H1 (cell line): ENCODE data around the gene HK1. TPM values are rescaled to one million over a fixed set of nuclear protein-coding genes. Genes with fewer than 3 reads are reported as not detected.

Source experiments
- CTCF ChIA-PET: fragments of 300-600 bp; sonication (Branson Sonifier 250); formaldehyde crosslinking; loops from one replicate; lab custom pipeline; 2021; ENCODE audit not compliant: partially characterized antibody; lab: Charles Lee
- POLR2A ChIA-PET: fragments of 300-600 bp; sonication (Branson Sonifier 250); formaldehyde crosslinking; loops from one replicate; lab custom pipeline; 2021; ENCODE audit warnings: inconsistent platforms; ENCODE audit not compliant: partially characterized antibody; lab: Charles Lee
- DNase-seq, 2 experiments: peaks; one replicate each; pipeline versions ENCODE4 v3.0.0 to v3.0.0-alpha.2; 2010 to 2022; ENCODE audit warnings: low spot score in 2 of 2, low read depth in 1 of 2, mixed read lengths in 1 of 2
- FAIRE-seq: peaks from 2 replicates; lab custom pipeline; 2011; peaks lifted over from hg19 to GRCh38; lab: Jason Lieb, UNC
- H2AFZ ChIP-seq: 2 replicates; pipeline ENCODE4 v1.8.1; 2012; ENCODE audit warnings: low read length, inconsistent platforms
- H2AK5ac ChIP-seq: 2 replicates; pipeline ENCODE4 v1.6.1; 2013; ENCODE audit warnings: low read depth, low read length
- H2BK120ac ChIP-seq: replicated peaks from 2 replicates; pipeline ENCODE3; 2013; ENCODE audit warnings: low read depth, low read length, inconsistent platforms
- H2BK12ac ChIP-seq: 2 replicates; pipeline ENCODE4 v1.6.1; 2013; ENCODE audit warnings: low read depth, low read length
- H2BK15ac ChIP-seq: 2 replicates; pipeline ENCODE4 v1.6.1; 2013; ENCODE audit warnings: low read length
- H2BK20ac ChIP-seq: 2 replicates; pipeline ENCODE4 v1.6.1; 2013; ENCODE audit warnings: low read length
- H2BK5ac ChIP-seq: 2 replicates; pipeline ENCODE4 v1.6.1; 2013; ENCODE audit warnings: low read depth, low read length
- H3K14ac ChIP-seq: 2 replicates; pipeline ENCODE4 v1.6.1; 2013; ENCODE audit warnings: inconsistent platforms; ENCODE audit not compliant: insufficient read length
- H3K18ac ChIP-seq: 2 replicates; pipeline ENCODE4 v1.6.1; 2013; ENCODE audit warnings: low read length; ENCODE audit errors: extremely low read depth
- H3K23ac ChIP-seq: 2 replicates; pipeline ENCODE4 v1.6.1; 2013; ENCODE audit warnings: inconsistent platforms; ENCODE audit not compliant: insufficient read length
- H3K23me2 ChIP-seq: 2 replicates; pipeline ENCODE4 v1.6.1; 2013; ENCODE audit warnings: low read depth, low read length
- H3K27ac ChIP-seq: 2 replicates; pipeline ENCODE4 v1.6.1; 2011; ENCODE audit warnings: low read depth, low read length, inconsistent platforms
- H3K27me3 ChIP-seq, 4 experiments: replicated peaks in 1 of 4; 1 replicate in 1 of 4; 2 replicates in 3 of 4; pipeline versions ENCODE4 v1.6.1 to v1.8.1; 2011 to 2013; ENCODE audit warnings: low read length in 3 of 4, mild to moderate bottlenecking in 3 of 4, inconsistent platforms in 2 of 4, mixed read lengths in 2 of 4, moderate library complexity in 1 of 4; ENCODE audit not compliant: control insufficient read depth in 3 of 4, insufficient read depth in 3 of 4; ENCODE audit errors: extremely low read depth in 1 of 4
- H3K36me3 ChIP-seq, 4 experiments: 2 replicates each; pipeline versions ENCODE4 v1.6.1 to v1.8.1; 2011 to 2013; ENCODE audit warnings: mild to moderate bottlenecking in 4 of 4, low read length in 3 of 4, moderate library complexity in 2 of 4, control low read depth in 1 of 4, inconsistent platforms in 1 of 4; ENCODE audit not compliant: insufficient read depth in 4 of 4, control insufficient read depth in 2 of 4
- H3K4ac ChIP-seq: replicated peaks from 2 replicates; pipeline ENCODE3; 2013; ENCODE audit warnings: low read length, low read depth, mixed read lengths, inconsistent platforms; ENCODE audit not compliant: insufficient read length
- H3K4me1 ChIP-seq, 4 experiments: replicated peaks in 1 of 4; 1 replicate in 1 of 4; 2 replicates in 3 of 4; pipeline versions ENCODE4 v1.6.1 to v1.8.1; 2011 to 2013; ENCODE audit warnings: low read length in 3 of 4, inconsistent platforms in 2 of 4, mixed read lengths in 1 of 4; ENCODE audit not compliant: insufficient read depth in 4 of 4, control insufficient read depth in 3 of 4
- H3K4me2 ChIP-seq, 2 experiments: 2 replicates each; pipeline versions ENCODE4 v1.6.1 to v1.8.1; 2011 to 2013; ENCODE audit warnings: low read depth in 2 of 2, low read length in 2 of 2, control low read depth in 1 of 2, inconsistent platforms in 1 of 2, mild to moderate bottlenecking in 1 of 2; ENCODE audit not compliant: insufficient read depth in 1 of 2
- H3K4me3 ChIP-seq, 4 experiments: fragments of 200-600, 300-600 bp in 1 of 4; sonication (generic), shearing (Covaris generic), sonication (Bioruptor Twin) in 1 of 4; 2 replicates each; pipeline versions ENCODE4 v1.5.1 to v1.8.1; 2011 to 2016; ENCODE audit warnings: low read length in 4 of 4, low read depth in 3 of 4, control low read depth in 2 of 4, inconsistent platforms in 2 of 4, mild to moderate bottlenecking in 2 of 4, mixed read lengths in 1 of 4, moderate library complexity in 1 of 4; ENCODE audit not compliant: insufficient read depth in 2 of 4; ENCODE audit errors: extremely low read depth in 1 of 4
- H3K56ac ChIP-seq: replicated peaks from 2 replicates; pipeline ENCODE3; 2013; ENCODE audit warnings: low read depth, mild to moderate bottlenecking, mixed read lengths, low read length, inconsistent platforms; ENCODE audit not compliant: insufficient read length
- H3K79me1 ChIP-seq: 2 replicates; pipeline ENCODE4 v1.6.1; 2013; ENCODE audit warnings: low read depth, low read length, control low read depth
- H3K79me2 ChIP-seq, 2 experiments: 2 replicates each; pipeline versions ENCODE4 v1.6.1 to v1.8.1; 2012 to 2013; ENCODE audit warnings: low read length in 2 of 2, mild to moderate bottlenecking in 2 of 2, inconsistent platforms in 1 of 2; ENCODE audit not compliant: insufficient read depth in 2 of 2, control insufficient read depth in 1 of 2
- H3K9ac ChIP-seq, 4 experiments: replicated peaks in 1 of 4; 1 replicate in 1 of 4; 2 replicates in 3 of 4; pipeline versions ENCODE4 v1.6.1 to v1.8.1; 2011 to 2013; ENCODE audit warnings: low read depth in 3 of 4, low read length in 3 of 4, control low read depth in 2 of 4, mild to moderate bottlenecking in 2 of 4, moderate library complexity in 2 of 4, inconsistent platforms in 1 of 4; ENCODE audit errors: extremely low read depth in 1 of 4
- H3K9me3 ChIP-seq, 2 experiments: 2 replicates each; pipeline versions ENCODE4 v1.6.1 to v1.8.1; 2012 to 2013; ENCODE audit warnings: mild to moderate bottlenecking in 2 of 2, moderate library complexity in 2 of 2, control low read depth in 1 of 2, inconsistent platforms in 1 of 2, low read depth in 1 of 2, low read length in 1 of 2, mixed read lengths in 1 of 2; ENCODE audit not compliant: insufficient read depth in 2 of 2
- H4K20me1 ChIP-seq, 2 experiments: replicated peaks in 1 of 2; 2 replicates each; pipeline versions ENCODE3 to v1.8.1; 2011 to 2013; ENCODE audit warnings: inconsistent platforms in 2 of 2, low read length in 2 of 2, mild to moderate bottlenecking in 1 of 2; ENCODE audit not compliant: insufficient read depth in 2 of 2, control insufficient read depth in 1 of 2
- H4K5ac ChIP-seq: 2 replicates; pipeline ENCODE4 v1.6.1; 2013; ENCODE audit warnings: low read length, low read depth, mixed read lengths, inconsistent platforms; ENCODE audit not compliant: insufficient read length
- H4K8ac ChIP-seq: 2 replicates; pipeline ENCODE4 v1.8.0; 2013; ENCODE audit warnings: mild to moderate bottlenecking, moderate library complexity, low read length, inconsistent platforms; ENCODE audit not compliant: insufficient read depth; ENCODE audit errors: extremely low read depth
- H4K91ac ChIP-seq: replicated peaks from 2 replicates; pipeline ENCODE3; 2013; ENCODE audit warnings: low read length, mixed read lengths, inconsistent platforms; ENCODE audit not compliant: insufficient read length
- CEBPB ChIP-seq: IDR thresholded peaks from 2 replicates; pipeline ENCODE4 v1.6.1; 2012; ENCODE audit warnings: low read depth, low read length
- CREB1 ChIP-seq: IDR thresholded peaks from 2 replicates; pipeline ENCODE4 v1.6.1; 2012; ENCODE audit warnings: inconsistent platforms
- E2F6 ChIP-seq: IDR thresholded peaks from 2 replicates; pipeline ENCODE4 v1.6.1; 2012; ENCODE audit warnings: inconsistent platforms
- EZH2 ChIP-seq: fragments of 200-600 bp; sonication (generic); IDR thresholded peaks from 2 replicates; pipeline ENCODE4 v1.7.1; 2012; ENCODE audit warnings: low read depth, mild to moderate bottlenecking, moderate library complexity, low read length, inconsistent platforms; ENCODE audit not compliant: severe bottlenecking
- HDAC6 ChIP-seq: IDR thresholded peaks from one replicate; pipeline ENCODE4 v1.7.1; 2012; ENCODE audit warnings: low read depth, mild to moderate bottlenecking, inconsistent platforms, low read length, moderate library complexity
- JUND ChIP-seq: IDR thresholded peaks from 2 replicates; pipeline ENCODE4 v1.6.1; 2011; ENCODE audit warnings: mild to moderate bottlenecking, improper control_type of control experiment, low read length
- KDM4A ChIP-seq: IDR thresholded peaks from one replicate; pipeline ENCODE4 v1.7.1; 2012; ENCODE audit warnings: low read depth, mild to moderate bottlenecking, moderate library complexity, low read length, inconsistent platforms; ENCODE audit not compliant: severe bottlenecking
- NANOG ChIP-seq: IDR thresholded peaks from 2 replicates; pipeline ENCODE4 v1.6.1; 2011; ENCODE audit warnings: low read length, low read depth, mild to moderate bottlenecking, inconsistent platforms; ENCODE audit not compliant: insufficient read depth, poor library complexity, severe bottlenecking
- POLR2A ChIP-seq, 2 experiments: IDR thresholded peaks; 1 replicate in 1 of 2; 2 replicates in 1 of 2; pipeline ENCODE4 v1.6.1; 2011; ENCODE audit warnings: low read depth in 2 of 2, low read length in 2 of 2, mild to moderate bottlenecking in 2 of 2; ENCODE audit errors: control extremely low read depth in 1 of 2
- SUZ12 ChIP-seq: fragments of 200-600 bp; sonication (generic); IDR thresholded peaks from 2 replicates; pipeline ENCODE4 v1.6.1; 2012; ENCODE audit warnings: mild to moderate bottlenecking, inconsistent platforms, low read length, moderate library complexity, mixed read lengths
- TAF7 ChIP-seq: optimal IDR thresholded peaks from 2 replicates; pipeline ENCODE3; 2011; ENCODE audit warnings: low read depth, mild to moderate bottlenecking, inconsistent platforms, low read length, moderate library complexity, borderline replicate concordance
- USF2 ChIP-seq: IDR thresholded peaks from 2 replicates; pipeline ENCODE4 v1.6.1; 2011; ENCODE audit warnings: low read length, improper control_type of control experiment
- WGBS, 2 experiments: shearing (Covaris generic) in 1 of 2; methylation state at CpG; one replicate each; pipeline versions ENCODE4 v1.1.6 to v1.1.7; 2013 to 2015; ENCODE audit warnings: low lambda C conversion rate in 2 of 2, mixed read lengths in 2 of 2, inconsistent platforms in 1 of 2, low coverage in 1 of 2, missing lambda C conversion rate in 1 of 2; ENCODE audit not compliant: insufficient replicate concordance in 2 of 2, insufficient coverage in 1 of 2, insufficient read length in 1 of 2; ENCODE audit errors: extremely low coverage in 1 of 2, missing lambda C conversion rate in 1 of 2; 5-methylcytosine and 5-hydroxymethylcytosine counted together
- polyA plus RNA-seq, 7 experiments: library from polyadenylated mRNA; depleted of rRNA in 3 of 7; stranded (reverse) in 5 of 7; unstranded in 2 of 7; fragments of >200 nt in 5 of 7; fragments of 200-250 nt in 2 of 7; gene quantifications; 1 replicate in 5 of 7; 2 replicates in 1 of 7; 4 replicates in 1 of 7; pipeline versions ENCODE4 v1.2.1 to v1.2.3, GENCODE V29; 2011 to 2013; ENCODE audit warnings: missing spikeins in 2 of 7, mixed read lengths in 2 of 7
- total RNA-seq: library from RNA; stranded (reverse); fragmentation: NEBNext Ultra II Directional; extraction: Animal tissue kit (Norgen Biotek cat#: 25700); gene quantifications from 2 replicates; pipeline ENCODE4 v1.2.1, GENCODE V29; 2021

Gene HK1
- total and polyA plus RNA-seq, 2 of the 8 experiments (the other 6 are each of a cell fraction or from before 2014, with no cell fraction given), result 55.8 to 247 TPM

DNA sequence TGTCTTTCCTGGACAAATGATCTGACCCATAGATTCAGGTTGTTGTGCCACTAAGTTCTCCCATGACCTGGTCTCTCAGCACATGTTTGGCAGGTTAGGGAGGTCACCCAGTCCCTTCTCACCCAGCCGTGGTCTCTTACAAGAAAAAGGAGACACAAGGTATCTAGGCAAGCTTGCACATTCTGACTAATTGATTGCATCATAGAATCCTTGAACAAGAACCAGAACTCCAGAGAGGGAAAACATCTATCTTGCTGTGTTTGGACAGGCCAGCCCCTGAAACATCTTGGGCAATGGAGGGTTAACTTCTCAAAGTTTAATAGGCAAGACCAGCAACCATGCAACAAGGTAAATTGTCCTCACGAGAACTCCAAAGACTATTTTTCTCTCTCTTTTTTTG is 8.5 kb upstream of the HK1 start:
- no peaks in the 10 kb centered on the region for H3K79me1 ChIP-seq
- no peak overlapping the region for H2BK120ac ChIP-seq
- no peak overlapping the region for H3K56ac ChIP-seq
- H3K18ac ChIP-seq, result no peak overlapping the region
- no peaks in the 10 kb centered on the region for H3K36me3 ChIP-seq
- no peak overlapping the region for H3K23ac ChIP-seq
- H3K4me3 ChIP-seq, result no peak overlapping the region
- H4K20me1 ChIP-seq, result no peaks in the 10 kb centered on the region
- H2BK20ac ChIP-seq, result no peak overlapping the region
- H2BK12ac ChIP-seq, result no peak overlapping the region
- H2AFZ ChIP-seq, result peak overlapping the region; percentile 51; the same call in 1 of the 2 replicates
- no peak overlapping the region for H3K14ac ChIP-seq
- no peaks in the 10 kb centered on the region for H3K79me2 ChIP-seq
- H3K27me3 ChIP-seq, result no peaks in the 10 kb centered on the region
- no peak for DNase-seq
- H3K4me1 ChIP-seq, result no peaks in the 10 kb centered on the region
- no peaks in the 10 kb centered on the region for H3K9me3 ChIP-seq
- POLR2A ChIA-PET, result no interaction called here
- H3K4me2 ChIP-seq, result no peak overlapping the region
- no peak overlapping the region for H4K91ac ChIP-seq
- H4K5ac ChIP-seq, result no peak overlapping the region
- H3K4ac ChIP-seq, result no peak overlapping the region
- H4K8ac ChIP-seq, result no peak overlapping the region
- TF ChIP-seq NANOG (no peak), TAF7 (no peak), CEBPB (no peak), POLR2A (IDR thresholded peaks at IDR 0.05; ENCODE audit: control extremely low read depth in 1 of 2, low read depth in 2 of 2, low read length in 2 of 2) (no peak), CREB1 (no peak), KDM4A (no peak), EZH2 (no peak), USF2 (no peak), SUZ12 (no peak), E2F6 (no peak), JUND (no peak), HDAC6 (no peak)
- no peak overlapping the region for H2AK5ac ChIP-seq
- H3K27ac ChIP-seq, result no peak overlapping the region
- no peak overlapping the region for H2BK15ac ChIP-seq
- H3K23me2 ChIP-seq, result no peaks in the 10 kb centered on the region
- no peak overlapping the region for H3K9ac ChIP-seq
- CTCF ChIA-PET, result interaction anchor here (1.1 to 1.6 kb wide), 2 partner anchors 10 to 47 kb away, joined by 3 to 4 read pairs; no protein-coding TSS in a partner anchor
- 83% methylated on average over 2 of the region's 2 CpGs; no CpG with 5 or more reads in 1 of the 2 experiments for WGBS, 2 experiments
- H2BK5ac ChIP-seq, result no peak overlapping the region
- FAIRE-seq, result no peak
